IMR-90 (cell line): ENCODE data around the gene BNIP3. TPM values are rescaled to one million over a fixed set of nuclear protein-coding genes. Genes with fewer than 3 reads are reported as not detected.

Experiments used
- ATAC-seq: fragments of 200-7000 bp; cut with Tn5 transposase; 2 replicates; pipeline ENCODE4 v1.9.1; 2020; ENCODE audit warnings: low read depth, mild to moderate bottlenecking, moderate library complexity
- BruUV-seq: library from RNA; stranded (reverse); fragments of 400-500 nt; replicated peaks from 2 replicates; lab custom pipeline; 2021; lab: Mats Ljungman, UMichigan
- CTCF ChIA-PET: fragments of 300-600 bp; formaldehyde crosslinking; extraction: SDS; loops from one replicate; lab custom pipeline; 2021; ENCODE audit warnings: antibody characterized with exemption; lab: Yijun Ruan, JAX
- POLR2A ChIA-PET: fragments of 300-600 bp; sonication (Branson Sonifier 250); formaldehyde crosslinking; loops from one replicate; lab custom pipeline; 2022; ENCODE audit warnings: antibody characterized with exemption; ENCODE audit not compliant: unreplicated experiment; lab: Charles Lee
- DNase-seq: peaks from one replicate; pipeline ENCODE4 v3.0.0; 2013
- H2AFZ ChIP-seq: replicated peaks from 2 replicates; pipeline ENCODE3; 2013; ENCODE audit warnings: low read length, mild to moderate bottlenecking; ENCODE audit not compliant: poor library complexity
- H2AK5ac ChIP-seq: 2 replicates; pipeline ENCODE4 v1.6.1; 2013; ENCODE audit warnings: low read depth, low read length, inconsistent platforms
- H2AK9ac ChIP-seq: replicated peaks from 2 replicates; pipeline ENCODE3; 2013; ENCODE audit warnings: mild to moderate bottlenecking, low read depth, low read length, moderate library complexity; ENCODE audit not compliant: poor library complexity
- H2BK120ac ChIP-seq: 2 replicates; pipeline ENCODE4 v1.6.1; 2013; ENCODE audit warnings: low read depth, low read length, inconsistent platforms
- H2BK15ac ChIP-seq: 3 replicates; pipeline ENCODE4 v1.6.1; 2013; ENCODE audit warnings: low read depth, low read length, inconsistent platforms
- H2BK20ac ChIP-seq: 2 replicates; pipeline ENCODE4 v1.6.1; 2013; ENCODE audit warnings: low read depth, mild to moderate bottlenecking, inconsistent platforms, low read length, moderate library complexity
- H2BK5ac ChIP-seq: 2 replicates; pipeline ENCODE4 v1.6.1; 2013; ENCODE audit warnings: mild to moderate bottlenecking, low read depth, low read length, inconsistent platforms; ENCODE audit not compliant: poor library complexity, severe bottlenecking
- H3K14ac ChIP-seq: replicated peaks from 2 replicates; pipeline ENCODE4 v1.6.1; 2013; ENCODE audit warnings: low read depth, low read length, inconsistent platforms
- H3K18ac ChIP-seq: 2 replicates; pipeline ENCODE4 v1.6.1; 2013; ENCODE audit warnings: low read depth, low read length, control low read depth
- H3K23ac ChIP-seq: 2 replicates; pipeline ENCODE4 v1.6.1; 2013; ENCODE audit warnings: low read depth, low read length, inconsistent platforms
- H3K27ac ChIP-seq: 2 replicates; pipeline ENCODE4 v1.5.1; 2013; ENCODE audit warnings: mild to moderate bottlenecking, control low read depth, low read length; ENCODE audit not compliant: insufficient read depth
- H3K27me3 ChIP-seq: 2 replicates; pipeline ENCODE4 v1.6.1; 2013; ENCODE audit warnings: low read length; ENCODE audit not compliant: control insufficient read depth, insufficient read depth
- H3K36me3 ChIP-seq: 2 replicates; pipeline ENCODE4 v1.6.1; 2013; ENCODE audit warnings: low read length, mixed read lengths; ENCODE audit not compliant: control insufficient read depth, insufficient read depth
- H3K4ac ChIP-seq: 2 replicates; pipeline ENCODE4 v1.6.1; 2013; ENCODE audit warnings: low read depth, low read length, inconsistent platforms
- H3K4me1 ChIP-seq: 2 replicates; pipeline ENCODE4 v1.6.1; 2013; ENCODE audit warnings: low read length, mixed read lengths; ENCODE audit not compliant: control insufficient read depth, insufficient read depth
- H3K4me2 ChIP-seq: 2 replicates; pipeline ENCODE4 v1.6.1; 2013; ENCODE audit warnings: low read depth, mild to moderate bottlenecking, control low read depth, low read length, moderate library complexity
- H3K4me3 ChIP-seq: 2 replicates; pipeline ENCODE4 v1.5.1; 2013; ENCODE audit warnings: low read depth, mild to moderate bottlenecking, control low read depth, low read length, moderate library complexity; ENCODE audit not compliant: insufficient read depth
- H3K56ac ChIP-seq: 2 replicates; pipeline ENCODE4 v1.6.1; 2013; ENCODE audit warnings: low read length, inconsistent platforms; ENCODE audit not compliant: insufficient read depth; ENCODE audit errors: extremely low read depth
- H3K79me1 ChIP-seq, 2 experiments: 2 replicates each; pipeline ENCODE4 v1.6.1; 2013; ENCODE audit warnings: low read length in 2 of 2, inconsistent platforms in 1 of 2, low read depth in 1 of 2
- H3K9ac ChIP-seq: 2 replicates; pipeline ENCODE4 v1.6.1; 2013; ENCODE audit warnings: low read depth, low read length, control low read depth
- H3K9me1 ChIP-seq: 2 replicates; pipeline ENCODE4 v1.6.1; 2013; ENCODE audit warnings: low read length, inconsistent platforms; ENCODE audit not compliant: insufficient read depth
- H3K9me3 ChIP-seq: 2 replicates; pipeline ENCODE4 v1.6.1; 2013; ENCODE audit warnings: low read length; ENCODE audit not compliant: control insufficient read depth, insufficient read depth
- H4K20me1 ChIP-seq: 2 replicates; pipeline ENCODE4 v1.6.1; 2013; ENCODE audit warnings: low read length, inconsistent platforms; ENCODE audit not compliant: insufficient read depth
- H4K5ac ChIP-seq: 2 replicates; pipeline ENCODE4 v1.6.1; 2013; ENCODE audit warnings: mild to moderate bottlenecking, low read depth, low read length, control low read depth
- H4K8ac ChIP-seq, 2 experiments: 2 replicates each; pipeline ENCODE4 v1.6.1; 2013; ENCODE audit warnings: low read depth in 2 of 2, low read length in 2 of 2, control low read depth in 1 of 2, inconsistent platforms in 1 of 2
- H4K91ac ChIP-seq: 2 replicates; pipeline ENCODE4 v1.6.1; 2013; ENCODE audit warnings: low read depth, low read length, inconsistent platforms; ENCODE audit not compliant: insufficient read depth
- BHLHE40 ChIP-seq: fragments of 150-350 bp; IDR thresholded peaks from 2 replicates; pipeline ENCODE4 v1.6.1; 2016; ENCODE audit warnings: mild to moderate bottlenecking, low read depth, low read length
- CEBPB ChIP-seq: IDR thresholded peaks from 2 replicates; pipeline ENCODE4 v1.6.1; 2012; ENCODE audit warnings: low read depth, low read length, improper control_type of control experiment
- CHD1 ChIP-seq: IDR thresholded peaks from 2 replicates; pipeline ENCODE4 v1.6.1; 2012; ENCODE audit warnings: low read depth, low read length, improper control_type of control experiment
- ELK1 ChIP-seq: fragments of 150-350 bp; IDR thresholded peaks from 2 replicates; pipeline ENCODE4 v1.6.1; 2016; ENCODE audit warnings: low read depth, mild to moderate bottlenecking, low read length, moderate library complexity, borderline replicate concordance
- FOS ChIP-seq: fragments of 150-350 bp; IDR thresholded peaks from 2 replicates; pipeline ENCODE4 v1.6.1; 2016; ENCODE audit warnings: low read depth, low read length
- MAFK ChIP-seq: IDR thresholded peaks from 2 replicates; pipeline ENCODE4 v1.6.1; 2012; ENCODE audit warnings: low read depth, low read length, improper control_type of control experiment
- MAZ ChIP-seq: IDR thresholded peaks from 2 replicates; pipeline ENCODE4 v1.6.1; 2012; ENCODE audit warnings: low read depth, mild to moderate bottlenecking, low read length, improper control_type of control experiment, moderate library complexity, borderline replicate concordance
- MXI1 ChIP-seq: IDR thresholded peaks from 2 replicates; pipeline ENCODE4 v1.6.1; 2012; ENCODE audit warnings: low read depth, mild to moderate bottlenecking, low read length, moderate library complexity, borderline replicate concordance
- NFE2L2 ChIP-seq: fragments of 150-350 bp; IDR thresholded peaks from 2 replicates; pipeline ENCODE4 v1.6.1; 2016; ENCODE audit warnings: low read depth, mild to moderate bottlenecking, low read length
- POLR2A ChIP-seq: IDR thresholded peaks from 2 replicates; pipeline ENCODE4 v1.6.1; 2012; ENCODE audit warnings: mild to moderate bottlenecking, low read depth, low read length
- RAD21 ChIP-seq: IDR thresholded peaks from 2 replicates; pipeline ENCODE4 v1.6.1; 2012; ENCODE audit warnings: low read length, improper control_type of control experiment
- RCOR1 ChIP-seq: IDR thresholded peaks from 2 replicates; pipeline ENCODE4 v1.6.1; 2012; ENCODE audit warnings: mild to moderate bottlenecking, low read length, improper control_type of control experiment; ENCODE audit not compliant: insufficient replicate concordance
- RFX5 ChIP-seq: IDR thresholded peaks from 2 replicates; pipeline ENCODE4 v1.8.0; 2012; ENCODE audit warnings: low read depth, mild to moderate bottlenecking, low read length, moderate library complexity
- SMC3 ChIP-seq: fragments of 150-350 bp; IDR thresholded peaks from 2 replicates; pipeline ENCODE4 v1.6.1; 2016; ENCODE audit warnings: low read depth, mild to moderate bottlenecking, antibody characterized with exemption, low read length, moderate library complexity
- WGBS, 2 experiments: methylation state at CpG; one replicate each; pipeline versions ENCODE4 v1.1.5 to v1.1.7; 2013; ENCODE audit warnings: missing lambda C conversion rate in 2 of 2; ENCODE audit not compliant: insufficient read length in 1 of 2; ENCODE audit errors: extremely low coverage in 2 of 2; 5-methylcytosine and 5-hydroxymethylcytosine counted together
- dilution Hi-C: fragments of 300-500 bp; cut with HindIII; formaldehyde crosslinking; loops from one replicate; pipeline ENCODE4 v1.14.3; 2018; ENCODE audit warnings: low sequenced_read_pairs; ENCODE audit not compliant: unreplicated experiment
- in situ Hi-C: fragments of 300-500 bp; cut with MboI; formaldehyde crosslinking; loops from 3 replicates; pipeline ENCODE4 v1.14.3; 2019; ENCODE audit warnings: low sequenced_read_pairs, inconsistent platforms, mixed read lengths
- intact Hi-C: fragments of 100-400 bp; cut with micrococcal nuclease; formaldehyde crosslinking; loops from 2 replicates; pipeline ENCODE4 v1.10.0; 2022
- polyA plus RNA-seq, 3 experiments: library from polyadenylated mRNA; depleted of rRNA; stranded (reverse); fragments of >200 nt; gene quantifications; 2 replicates each; pipeline ENCODE4 v1.2.3, GENCODE V29; 2012; ENCODE audit warnings: low replicate concordance in 1 of 3
- total RNA-seq: library from RNA; depleted of rRNA; stranded (reverse); fragments of >200 nt; gene quantifications from 2 replicates; pipeline ENCODE4 v1.2.3, GENCODE V29; 2012
- TF ChIP-seq, protein P1 (sequence below): conservative IDR thresholded peaks from 2 replicates; pipeline ENCODE4 v1.5.1; 2012; ENCODE audit warnings: mild to moderate bottlenecking, low read depth, low read length, improper control_type of control experiment
- TF ChIP-seq, protein P2 (sequence below): fragments of 150-350 bp; IDR thresholded peaks from 2 replicates; pipeline ENCODE4 v1.6.1; 2017; ENCODE audit warnings: mild to moderate bottlenecking, antibody characterized with exemption, low read length, low read depth

The BNIP3 gene
- total and polyA plus RNA-seq, 2 of the 4 experiments (the other 2 are of a cell fraction): 134 to 211 TPM

DNA sequence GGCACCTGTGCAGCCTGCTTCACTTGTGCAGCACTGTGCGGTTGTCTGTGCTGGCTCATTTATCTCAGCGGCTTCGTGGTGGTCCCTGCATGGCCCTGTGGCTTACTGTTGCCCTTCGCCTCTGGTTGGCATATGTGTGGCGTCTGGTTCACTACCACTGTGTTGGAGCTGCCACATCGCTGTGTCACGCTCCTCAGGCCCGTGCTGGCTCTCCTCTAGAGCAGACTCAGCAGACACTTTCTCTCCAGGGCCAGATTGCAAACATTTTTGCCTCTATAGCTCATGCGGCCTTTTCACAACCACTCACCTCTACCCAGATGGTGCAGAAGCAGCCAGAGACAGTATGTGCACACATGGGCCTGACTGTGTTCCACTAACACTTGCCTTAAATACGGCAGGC lies 43.0 kb downstream of the BNIP3 start:
- 98% methylated on average over 9 of the region's 10 CpGs; no CpG with 5 or more reads in 1 of the 2 experiments for WGBS, 2 experiments
- no peaks in the 10 kb centered on the region for H3K4me1 ChIP-seq
- peaks cover 31% of the 10 kb centered on the region for H3K36me3 ChIP-seq
- DNase-seq: no peak
- H4K20me1 ChIP-seq: peaks cover 10% of the 10 kb centered on the region
- H4K91ac ChIP-seq: no peak overlapping the region
- no peak overlapping the region for H2AK9ac ChIP-seq
- ATAC-seq: no peak
- no peak overlapping the region for H3K4me2 ChIP-seq
- H3K14ac ChIP-seq: no peak overlapping the region
- H2BK5ac ChIP-seq: no peak overlapping the region
- no peak overlapping the region for H3K4me3 ChIP-seq
- no peak overlapping the region for H2BK20ac ChIP-seq
- no peak overlapping the region for H3K56ac ChIP-seq
- no peak overlapping the region for H3K18ac ChIP-seq
- no peak overlapping the region for H2AK5ac ChIP-seq
- no TSS peak for BruUV-seq
- CTCF ChIA-PET: no interaction called here
- H2BK15ac ChIP-seq: no peak overlapping the region
- dilution Hi-C loops: no loop called here
- H2BK120ac ChIP-seq: no peak overlapping the region
- POLR2A ChIA-PET: no interaction called here
- peaks cover 36 to 65% of the 10 kb centered on the region in 2 experiments for H3K79me1 ChIP-seq
- in situ Hi-C loops: no loop called here
- H2AFZ ChIP-seq: no peak overlapping the region
- no peak overlapping the region for H3K4ac ChIP-seq
- no peak overlapping the region for H3K23ac ChIP-seq
- no peak for TF ChIP-seq MAFK
- no peak for TF ChIP-seq FOS
- TF ChIP-seq, protein P1, sequence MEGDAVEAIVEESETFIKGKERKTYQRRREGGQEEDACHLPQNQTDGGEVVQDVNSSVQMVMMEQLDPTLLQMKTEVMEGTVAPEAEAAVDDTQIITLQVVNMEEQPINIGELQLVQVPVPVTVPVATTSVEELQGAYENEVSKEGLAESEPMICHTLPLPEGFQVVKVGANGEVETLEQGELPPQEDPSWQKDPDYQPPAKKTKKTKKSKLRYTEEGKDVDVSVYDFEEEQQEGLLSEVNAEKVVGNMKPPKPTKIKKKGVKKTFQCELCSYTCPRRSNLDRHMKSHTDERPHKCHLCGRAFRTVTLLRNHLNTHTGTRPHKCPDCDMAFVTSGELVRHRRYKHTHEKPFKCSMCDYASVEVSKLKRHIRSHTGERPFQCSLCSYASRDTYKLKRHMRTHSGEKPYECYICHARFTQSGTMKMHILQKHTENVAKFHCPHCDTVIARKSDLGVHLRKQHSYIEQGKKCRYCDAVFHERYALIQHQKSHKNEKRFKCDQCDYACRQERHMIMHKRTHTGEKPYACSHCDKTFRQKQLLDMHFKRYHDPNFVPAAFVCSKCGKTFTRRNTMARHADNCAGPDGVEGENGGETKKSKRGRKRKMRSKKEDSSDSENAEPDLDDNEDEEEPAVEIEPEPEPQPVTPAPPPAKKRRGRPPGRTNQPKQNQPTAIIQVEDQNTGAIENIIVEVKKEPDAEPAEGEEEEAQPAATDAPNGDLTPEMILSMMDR: no peak
- TF ChIP-seq BHLHE40: no peak
- no peak for TF ChIP-seq MAZ
- TF ChIP-seq ELK1: no peak
- TF ChIP-seq MXI1: no peak
- no peak for TF ChIP-seq POLR2A
- no peak for TF ChIP-seq NFE2L2
- TF ChIP-seq RFX5: no peak
- TF ChIP-seq CEBPB: no peak
- no peak for TF ChIP-seq SMC3
- no peak for TF ChIP-seq CHD1
- TF ChIP-seq RCOR1: no peak
- TF ChIP-seq RAD21: no peak
- TF ChIP-seq, protein P2, sequence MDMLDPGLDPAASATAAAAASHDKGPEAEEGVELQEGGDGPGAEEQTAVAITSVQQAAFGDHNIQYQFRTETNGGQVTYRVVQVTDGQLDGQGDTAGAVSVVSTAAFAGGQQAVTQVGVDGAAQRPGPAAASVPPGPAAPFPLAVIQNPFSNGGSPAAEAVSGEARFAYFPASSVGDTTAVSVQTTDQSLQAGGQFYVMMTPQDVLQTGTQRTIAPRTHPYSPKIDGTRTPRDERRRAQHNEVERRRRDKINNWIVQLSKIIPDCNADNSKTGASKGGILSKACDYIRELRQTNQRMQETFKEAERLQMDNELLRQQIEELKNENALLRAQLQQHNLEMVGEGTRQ: no peak
- no peak overlapping the region for H3K27ac ChIP-seq
- H4K5ac ChIP-seq: no peak overlapping the region
- H4K8ac ChIP-seq: no peak overlapping the region
- H3K9me3 ChIP-seq: no peaks in the 10 kb centered on the region
- no peak overlapping the region for H3K9ac ChIP-seq
- no peaks in the 10 kb centered on the region for H3K27me3 ChIP-seq
- peaks cover 3% of the 10 kb centered on the region; the same call in 1 of the 2 replicates for H3K9me1 ChIP-seq
- intact Hi-C loops: no loop called here
